Mesothelial cell of epicardium (in vitro differentiated cells): ENCODE results near the gene SEC61G. TPM values are rescaled to one million over a fixed set of nuclear protein-coding genes. Genes with fewer than 3 reads are reported as not detected.

ENCODE experiments used
- DNase-seq, 2 experiments: peaks; one replicate each; pipeline ENCODE4 v3.0.0; 2021; ENCODE audit warnings: low spot score in 2 of 2; ENCODE audit not compliant: unreplicated experiment in 2 of 2
- H3K27ac Mint-ChIP-seq: 2 replicates; pipeline ENCODE4 v1.8.0; 2021; ENCODE audit warnings: mixed read lengths
- H3K27me3 Mint-ChIP-seq: 2 replicates; pipeline ENCODE4 v1.8.0; 2021; ENCODE audit warnings: low read depth, mixed read lengths
- H3K36me3 Mint-ChIP-seq: 2 replicates; pipeline ENCODE4 v1.8.0; 2021; ENCODE audit warnings: mixed read lengths
- H3K4me1 Mint-ChIP-seq: 2 replicates; pipeline ENCODE4 v1.8.0; 2021; ENCODE audit warnings: mixed read lengths
- H3K4me3 Mint-ChIP-seq: 2 replicates; pipeline ENCODE4 v1.8.0; 2021; ENCODE audit warnings: mild to moderate bottlenecking, moderate library complexity, mixed read lengths
- H3K9me3 Mint-ChIP-seq: 2 replicates; pipeline ENCODE4 v1.8.0; 2021; ENCODE audit warnings: mixed read lengths
- total RNA-seq: library from RNA; stranded (reverse); gene quantifications from 3 replicates; pipeline ENCODE4 v1.2.1, GENCODE V29; 2021
- TF ChIP-seq, protein P1 (sequence below): fragments of 200-600 bp; sonication (generic); IDR thresholded peaks from one replicate; pipeline ENCODE4 v1.5.0; 2021; ENCODE audit warnings: antibody characterized with exemption; ENCODE audit not compliant: unreplicated experiment

Gene SEC61G
- total RNA-seq, 1 donor from 2014 or later = 106 TPM

GRCh38 chr7:54757711-54758110 lies 1.3 kb downstream of the SEC61G start:
- DNase-seq = no peak
- H3K27ac Mint-ChIP-seq = peak overlapping the region; percentile 94
- peaks cover 6% of the 10 kb centered on the region for H3K36me3 Mint-ChIP-seq
- TF ChIP-seq, protein P1, sequence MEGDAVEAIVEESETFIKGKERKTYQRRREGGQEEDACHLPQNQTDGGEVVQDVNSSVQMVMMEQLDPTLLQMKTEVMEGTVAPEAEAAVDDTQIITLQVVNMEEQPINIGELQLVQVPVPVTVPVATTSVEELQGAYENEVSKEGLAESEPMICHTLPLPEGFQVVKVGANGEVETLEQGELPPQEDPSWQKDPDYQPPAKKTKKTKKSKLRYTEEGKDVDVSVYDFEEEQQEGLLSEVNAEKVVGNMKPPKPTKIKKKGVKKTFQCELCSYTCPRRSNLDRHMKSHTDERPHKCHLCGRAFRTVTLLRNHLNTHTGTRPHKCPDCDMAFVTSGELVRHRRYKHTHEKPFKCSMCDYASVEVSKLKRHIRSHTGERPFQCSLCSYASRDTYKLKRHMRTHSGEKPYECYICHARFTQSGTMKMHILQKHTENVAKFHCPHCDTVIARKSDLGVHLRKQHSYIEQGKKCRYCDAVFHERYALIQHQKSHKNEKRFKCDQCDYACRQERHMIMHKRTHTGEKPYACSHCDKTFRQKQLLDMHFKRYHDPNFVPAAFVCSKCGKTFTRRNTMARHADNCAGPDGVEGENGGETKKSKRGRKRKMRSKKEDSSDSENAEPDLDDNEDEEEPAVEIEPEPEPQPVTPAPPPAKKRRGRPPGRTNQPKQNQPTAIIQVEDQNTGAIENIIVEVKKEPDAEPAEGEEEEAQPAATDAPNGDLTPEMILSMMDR = no peak
- H3K9me3 Mint-ChIP-seq = no peaks in the 10 kb centered on the region
- H3K4me1 Mint-ChIP-seq = peaks cover 20% of the 10 kb centered on the region
- peaks cover 1% of the 10 kb centered on the region for H3K27me3 Mint-ChIP-seq
- H3K4me3 Mint-ChIP-seq = peak overlapping the region; percentile 98

- H3K27me3 Mint-ChIP-seq = no peaks in the 10 kb centered on the region
- TF ChIP-seq, protein P1 = no peak
- peaks cover 25% of the 10 kb centered on the region for H3K36me3 Mint-ChIP-seq
- no peaks in the 10 kb centered on the region for H3K4me1 Mint-ChIP-seq
- H3K4me3 Mint-ChIP-seq = no peak overlapping the region
- no peaks in the 10 kb centered on the region for H3K9me3 Mint-ChIP-seq
- DNase-seq = no peak
- H3K27ac Mint-ChIP-seq = no peak overlapping the region
Observed at GRCh38 chr7:54749200-54749599, 9.8 kb downstream of the SEC61G start.

DNA sequence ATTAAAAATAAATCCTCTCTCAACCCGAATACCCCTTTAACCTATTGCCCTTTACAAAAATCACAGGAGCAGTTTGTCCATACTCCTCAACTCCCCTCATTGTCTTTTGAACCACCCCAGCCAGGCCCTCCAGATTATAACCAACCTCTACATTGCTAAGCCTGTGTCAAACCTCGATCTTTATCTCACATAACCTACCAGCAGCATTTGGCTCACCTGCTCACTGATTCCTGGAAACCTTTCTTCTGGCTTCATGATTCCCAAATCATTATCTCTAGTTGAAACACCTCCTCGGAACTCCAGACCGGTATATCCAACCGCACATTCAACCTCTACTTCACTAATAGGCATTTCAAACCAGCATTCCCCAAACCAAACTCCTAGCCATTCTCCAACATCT lies 11.8 kb downstream of the SEC61G start:
- no peak for DNase-seq
- TF ChIP-seq, protein P1 = no peak
- Mint-ChIP-seq H3K27ac (no peak overlapping the region), H3K4me3 (no peak overlapping the region), H3K27me3 (no peaks in the 10 kb centered on the region), H3K36me3 (peaks cover 15% of the 10 kb centered on the region), H3K9me3 (no peaks in the 10 kb centered on the region), H3K4me1 (no peaks in the 10 kb centered on the region)

DNA sequence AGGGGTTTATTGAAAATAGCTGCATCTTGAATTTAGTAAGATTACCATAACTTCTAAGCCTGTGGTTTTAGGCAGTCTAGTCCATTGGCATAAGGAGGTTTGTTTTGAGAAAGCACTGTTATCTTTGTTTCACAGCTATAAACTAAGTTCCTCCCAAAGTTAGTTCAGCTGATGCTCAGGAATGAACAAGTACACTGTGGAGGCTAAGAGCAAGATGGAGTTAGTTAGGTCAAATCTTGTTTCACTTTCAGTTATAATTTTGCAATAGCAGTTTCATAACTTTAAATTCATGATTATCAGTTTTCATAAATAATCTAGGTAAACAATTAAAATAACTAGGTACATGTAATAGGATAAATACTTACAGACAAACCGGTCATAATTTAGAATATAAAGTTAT lies 15.4 kb downstream of the SEC61G start:
- no peaks in the 10 kb centered on the region for H3K27me3 Mint-ChIP-seq
- H3K4me1 Mint-ChIP-seq = no peaks in the 10 kb centered on the region
- TF ChIP-seq, protein P1 = no peak

GRCh38 chr7:54738737-54739136 lies 20.3 kb downstream of the SEC61G start:
- no peaks in the 10 kb centered on the region for H3K4me1 Mint-ChIP-seq

More for the DNA sequence above, 15.4 kb downstream of the SEC61G start:
- H3K27ac Mint-ChIP-seq = no peak overlapping the region
- DNase-seq = no peak
- peaks cover 6% of the 10 kb centered on the region for H3K36me3 Mint-ChIP-seq
- H3K4me3 Mint-ChIP-seq = no peak overlapping the region
- no peaks in the 10 kb centered on the region for H3K9me3 Mint-ChIP-seq

More at GRCh38 chr7:54738737-54739136, 20.3 kb downstream of the SEC61G start:
- Mint-ChIP-seq H3K9me3 (peaks cover 21% of the 10 kb centered on the region), H3K27me3 (no peaks in the 10 kb centered on the region), H3K4me3 (no peak overlapping the region), H3K27ac (no peak overlapping the region), H3K36me3 (no peaks in the 10 kb centered on the region)
- TF ChIP-seq, protein P1 = no peak
- DNase-seq = no peak
